Suprapubic skin (tissue), 4 donors: ENCODE results near the gene ZEB2.

Experiments
- CTCF ChIP-seq, 2 donors: fragments of 200-600 bp in 1 of 2; fragments of 450-650 bp in 1 of 2; sonication (generic) in 1 of 2; IDR thresholded peaks; one replicate each; pipeline ENCODE4 v1.5.1; 2016 to 2019; ENCODE audit warnings: antibody characterized with exemption in 2 of 2, mild to moderate bottlenecking in 1 of 2, moderate library complexity in 1 of 2
- EP300 ChIP-seq: sonication (generic); formaldehyde crosslinking; IDR thresholded peaks from one replicate; pipeline ENCODE4 v1.6.1; 2017; ENCODE audit warnings: antibody characterized with exemption
- POLR2A ChIP-seq, 2 donors: fragments of 450-650 bp; IDR thresholded peaks; one replicate each; pipeline ENCODE4 v1.6.1; 2017; ENCODE audit warnings: antibody characterized with exemption in 2 of 2, mild to moderate bottlenecking in 2 of 2, moderate library complexity in 2 of 2
- POLR2AphosphoS5 ChIP-seq, 3 donors: sonication (generic); formaldehyde crosslinking; IDR thresholded peaks; one replicate each; pipeline ENCODE4 v1.6.1; 2017; ENCODE audit warnings: antibody characterized with exemption in 3 of 3

- no peak for TF ChIP-seq EP300
- TF ChIP-seq CTCF (IDR thresholded peaks at IDR 0.05), result no peak
- no peak for TF ChIP-seq POLR2AphosphoS5 (IDR thresholded peaks at IDR 0.05)
- TF ChIP-seq POLR2A (IDR thresholded peaks at IDR 0.05), result no peak
These were observed 154.8 kb downstream of the ZEB2 start for GRCh38 chr2:144364944-144365738.
